ENCODE measurements around the gene BUD23.
"Not testable (repeated sequence)": the region's sequence is repeated elsewhere in the genome, so short reads cannot be mapped to it uniquely, and the experiment has no call there.

BUD23 gene

GRCh38 chr7:73669288-73669701 is 14.1 kb upstream of the BUD23 start:
- peaks cover 3% of the 10 kb centered on the region for H3K4me1 ChIP-seq (ENCODE audit: control insufficient read depth, low read depth, low read length)
- H3K4me3 ChIP-seq (ENCODE audit: low read length) = no peak overlapping the region
- H3K36me3 ChIP-seq (ENCODE audit: control insufficient read depth, low read depth, low read length) = no peaks in the 10 kb centered on the region
- H3K27me3 ChIP-seq (ENCODE audit: control insufficient read depth, insufficient read depth, low read length) = peaks cover 11% of the 10 kb centered on the region
- H3K9me3 ChIP-seq (ENCODE audit: control insufficient read depth, low read depth, low read length) = no peaks in the 10 kb centered on the region
- H3K9ac ChIP-seq (ENCODE audit: low read length) = no peak overlapping the region
- no peak overlapping the region for H3K27ac ChIP-seq (ENCODE audit: low read length)

- Histone ChIP-seq H3K9ac (ENCODE audit: low read length) (no peak overlapping the region), H3K4me3 (ENCODE audit: low read length) (no peak overlapping the region), H3K36me3 (ENCODE audit: control insufficient read depth, low read depth, low read length) (no peaks in the 10 kb centered on the region), H3K4me1 (ENCODE audit: control insufficient read depth, low read depth, low read length) (peaks cover 3% of the 10 kb centered on the region), H3K9me3 (ENCODE audit: control insufficient read depth, low read depth, low read length) (no peaks in the 10 kb centered on the region), H3K27ac (ENCODE audit: low read length) (no peak overlapping the region), H3K27me3 (ENCODE audit: control insufficient read depth, insufficient read depth, low read length) (peaks cover 11% of the 10 kb centered on the region)
Observed at GRCh38 chr7:73669858-73670385, 13.5 kb upstream of the BUD23 start.

GRCh38 chr7:73671322-73671661 is 12.1 kb upstream of the BUD23 start:
- H3K4me3 ChIP-seq (ENCODE audit: low read length) = no peak overlapping the region
- no peak overlapping the region for H3K27ac ChIP-seq (ENCODE audit: low read length)
- H3K9ac ChIP-seq (ENCODE audit: low read length) = no peak overlapping the region
- H3K36me3 ChIP-seq (ENCODE audit: control insufficient read depth, low read depth, low read length) = no peaks in the 10 kb centered on the region
- H3K9me3 ChIP-seq (ENCODE audit: control insufficient read depth, low read depth, low read length) = no peaks in the 10 kb centered on the region
- peaks cover 10% of the 10 kb centered on the region for H3K27me3 ChIP-seq (ENCODE audit: control insufficient read depth, insufficient read depth, low read length)
- H3K4me1 ChIP-seq (ENCODE audit: control insufficient read depth, low read depth, low read length) = peaks cover 3% of the 10 kb centered on the region

GRCh38 chr7:73671857-73672445 is 11.4 kb upstream of the BUD23 start:
- Histone ChIP-seq H3K36me3 (ENCODE audit: control insufficient read depth, low read depth, low read length) (no peaks in the 10 kb centered on the region), H3K4me3 (ENCODE audit: low read length) (no peak overlapping the region), H3K9me3 (ENCODE audit: control insufficient read depth, low read depth, low read length) (no peaks in the 10 kb centered on the region), H3K27ac (ENCODE audit: low read length) (no peak overlapping the region), H3K4me1 (ENCODE audit: control insufficient read depth, low read depth, low read length) (peaks cover 3% of the 10 kb centered on the region), H3K27me3 (ENCODE audit: control insufficient read depth, insufficient read depth, low read length) (peaks cover 7% of the 10 kb centered on the region), H3K9ac (ENCODE audit: low read length) (no peak overlapping the region)

- H3K4me3 ChIP-seq (ENCODE audit: low read length) = no peak overlapping the region
- H3K9me3 ChIP-seq (ENCODE audit: control insufficient read depth, low read depth, low read length) = no peaks in the 10 kb centered on the region
- no peaks in the 10 kb centered on the region for H3K4me1 ChIP-seq (ENCODE audit: control insufficient read depth, low read depth, low read length)
- no peaks in the 10 kb centered on the region for H3K27me3 ChIP-seq (ENCODE audit: control insufficient read depth, insufficient read depth, low read length)
- peaks cover 11% of the 10 kb centered on the region for H3K36me3 ChIP-seq (ENCODE audit: control insufficient read depth, low read depth, low read length)
- H3K9ac ChIP-seq (ENCODE audit: low read length) = no peak overlapping the region
- no peak overlapping the region for H3K27ac ChIP-seq (ENCODE audit: low read length)
Observed at GRCh38 chr7:73674468-73675124, 8.8 kb upstream of the BUD23 start.

GRCh38 chr7:73676062-73676461 is 7.3 kb upstream of the BUD23 start:
- H3K9ac ChIP-seq (ENCODE audit: low read length); H3K9me3 ChIP-seq (ENCODE audit: control insufficient read depth, low read depth, low read length); H3K4me1 ChIP-seq (ENCODE audit: control insufficient read depth, low read depth, low read length); H3K27me3 ChIP-seq (ENCODE audit: control insufficient read depth, insufficient read depth, low read length); H3K4me3 ChIP-seq (ENCODE audit: low read length); H3K27ac ChIP-seq (ENCODE audit: low read length): not testable (repeated sequence)
- peaks cover 11% of the 10 kb centered on the region for H3K36me3 ChIP-seq (ENCODE audit: control insufficient read depth, low read depth, low read length)

GRCh38 chr7:73678862-73679261 is 4.5 kb upstream of the BUD23 start:
- peaks cover 7% of the 10 kb centered on the region for H3K4me1 ChIP-seq (ENCODE audit: control insufficient read depth, low read depth, low read length)
- no peak overlapping the region for H3K27ac ChIP-seq (ENCODE audit: low read length)
- H3K9ac ChIP-seq (ENCODE audit: low read length) = no peak overlapping the region
- peaks cover 11% of the 10 kb centered on the region for H3K36me3 ChIP-seq (ENCODE audit: control insufficient read depth, low read depth, low read length)
- no peak overlapping the region for H3K4me3 ChIP-seq (ENCODE audit: low read length)
- H3K27me3 ChIP-seq (ENCODE audit: control insufficient read depth, insufficient read depth, low read length) = no peaks in the 10 kb centered on the region
- H3K9me3 ChIP-seq (ENCODE audit: control insufficient read depth, low read depth, low read length) = no peaks in the 10 kb centered on the region

GRCh38 chr7:73679709-73680108 is 3.7 kb upstream of the BUD23 start:
- H3K27me3 ChIP-seq (ENCODE audit: control insufficient read depth, insufficient read depth, low read length) = no peaks in the 10 kb centered on the region
- peaks cover 7% of the 10 kb centered on the region for H3K4me1 ChIP-seq (ENCODE audit: control insufficient read depth, low read depth, low read length)
- H3K4me3 ChIP-seq (ENCODE audit: low read length) = no peak overlapping the region
- H3K9ac ChIP-seq (ENCODE audit: low read length) = no peak overlapping the region
- no peaks in the 10 kb centered on the region for H3K9me3 ChIP-seq (ENCODE audit: control insufficient read depth, low read depth, low read length)
- peaks cover 11% of the 10 kb centered on the region for H3K36me3 ChIP-seq (ENCODE audit: control insufficient read depth, low read depth, low read length)
- H3K27ac ChIP-seq (ENCODE audit: low read length) = no peak overlapping the region

GRCh38 chr7:73680501-73680900 is 2.9 kb upstream of the BUD23 start:
- H3K27me3 ChIP-seq (ENCODE audit: control insufficient read depth, insufficient read depth, low read length) = no peaks in the 10 kb centered on the region
- H3K36me3 ChIP-seq (ENCODE audit: control insufficient read depth, low read depth, low read length) = peaks cover 11% of the 10 kb centered on the region
- no peaks in the 10 kb centered on the region for H3K9me3 ChIP-seq (ENCODE audit: control insufficient read depth, low read depth, low read length)
- H3K4me1 ChIP-seq (ENCODE audit: control insufficient read depth, low read depth, low read length) = peaks cover 7% of the 10 kb centered on the region
- no peak overlapping the region for H3K4me3 ChIP-seq (ENCODE audit: low read length)
- no peak overlapping the region for H3K27ac ChIP-seq (ENCODE audit: low read length)
- H3K9ac ChIP-seq (ENCODE audit: low read length) = no peak overlapping the region

- Histone ChIP-seq H3K4me1 (ENCODE audit: control insufficient read depth, low read depth, low read length) (peaks cover 7% of the 10 kb centered on the region), H3K27me3 (ENCODE audit: control insufficient read depth, insufficient read depth, low read length) (no peaks in the 10 kb centered on the region), H3K36me3 (ENCODE audit: control insufficient read depth, low read depth, low read length) (peaks cover 11% of the 10 kb centered on the region), H3K4me3 (ENCODE audit: low read length) (no peak overlapping the region), H3K9me3 (ENCODE audit: control insufficient read depth, low read depth, low read length) (no peaks in the 10 kb centered on the region), H3K27ac (ENCODE audit: low read length) (no peak overlapping the region), H3K9ac (ENCODE audit: low read length) (no peak overlapping the region)
Observed at GRCh38 chr7:73681031-73681430, 2.4 kb upstream of the BUD23 start.

- Histone ChIP-seq H3K27ac (ENCODE audit: low read length) (peak overlapping the region; percentile 84), H3K4me3 (ENCODE audit: low read length) (peak overlapping the region; percentile 88), H3K4me1 (ENCODE audit: control insufficient read depth, low read depth, low read length) (peaks cover 7% of the 10 kb centered on the region), H3K27me3 (ENCODE audit: control insufficient read depth, insufficient read depth, low read length) (no peaks in the 10 kb centered on the region), H3K9ac (ENCODE audit: low read length) (peak overlapping the region; percentile 90), H3K36me3 (ENCODE audit: control insufficient read depth, low read depth, low read length) (peaks cover 18% of the 10 kb centered on the region), H3K9me3 (ENCODE audit: control insufficient read depth, low read depth, low read length) (no peaks in the 10 kb centered on the region)
Observed at GRCh38 chr7:73682745-73683055, 697 bp upstream of the BUD23 start.
